GM21381 (cell line): ENCODE results near the gene MACF1.
"Not testable (repeated sequence)": the region's sequence is repeated elsewhere in the genome, so short reads cannot be mapped to it uniquely, and the experiment has no call there.

Source experiments
- ATAC-seq: cut with Tn5 transposase; IDR thresholded peaks from one replicate; pipeline ENCODE4 v1.9.1; 2021; ENCODE audit warnings: mild to moderate bottlenecking, moderate library complexity; ENCODE audit not compliant: unreplicated experiment

The MACF1 gene

DNA sequence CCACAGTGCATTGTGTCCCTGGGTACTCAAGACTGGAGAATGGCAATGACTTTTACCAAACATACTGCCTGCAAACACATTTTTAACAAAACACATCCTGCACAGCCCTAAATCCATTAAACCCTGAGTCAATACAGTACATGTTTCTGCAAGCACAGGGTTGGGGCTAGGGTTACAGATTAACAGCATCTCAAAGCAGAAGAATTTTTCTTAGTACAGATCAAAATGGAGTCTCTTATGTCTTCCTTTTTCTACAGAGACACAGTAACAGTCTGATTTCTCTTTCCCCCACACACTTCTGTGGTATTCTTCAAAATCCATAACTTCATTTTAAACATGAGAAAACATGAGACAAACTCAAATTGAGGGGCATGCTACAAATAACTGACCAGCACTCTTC, 300.8 kb downstream of the MACF1 start:
- ATAC-seq: no peak

DNA sequence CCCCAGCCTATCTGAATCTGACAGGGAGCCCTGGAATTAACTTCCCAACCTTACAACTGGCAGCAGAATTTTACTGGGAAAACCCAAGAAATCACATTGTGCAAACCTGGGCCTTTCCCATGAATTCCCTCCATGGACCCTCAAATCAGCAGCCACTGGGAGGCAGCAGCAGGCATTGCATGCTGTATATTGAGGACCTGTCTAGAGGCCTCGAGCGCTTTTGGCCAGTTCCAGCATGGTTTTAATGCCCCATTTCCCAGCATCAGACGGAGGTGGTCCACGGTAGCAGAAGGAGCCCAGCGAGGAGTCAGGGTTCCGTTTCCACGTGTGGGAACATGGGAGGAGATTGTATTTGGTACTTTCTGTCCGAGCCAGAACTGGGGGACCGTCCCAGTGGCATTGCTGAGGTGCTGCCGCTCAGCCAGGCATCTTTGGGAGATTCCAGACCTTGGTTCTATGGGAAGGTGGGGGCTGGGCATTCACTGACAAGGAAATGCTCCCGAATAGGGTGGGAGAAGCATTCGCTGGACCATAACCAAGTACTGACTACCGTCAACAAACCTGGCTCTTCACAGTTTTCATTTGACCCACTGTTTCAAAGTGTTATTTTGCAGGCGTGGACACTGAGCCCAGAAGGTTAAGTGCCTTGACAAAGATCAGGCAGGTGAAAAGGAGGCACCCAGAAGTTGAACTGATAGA, 302.9 kb downstream of the MACF1 start:
- no peak for ATAC-seq

DNA sequence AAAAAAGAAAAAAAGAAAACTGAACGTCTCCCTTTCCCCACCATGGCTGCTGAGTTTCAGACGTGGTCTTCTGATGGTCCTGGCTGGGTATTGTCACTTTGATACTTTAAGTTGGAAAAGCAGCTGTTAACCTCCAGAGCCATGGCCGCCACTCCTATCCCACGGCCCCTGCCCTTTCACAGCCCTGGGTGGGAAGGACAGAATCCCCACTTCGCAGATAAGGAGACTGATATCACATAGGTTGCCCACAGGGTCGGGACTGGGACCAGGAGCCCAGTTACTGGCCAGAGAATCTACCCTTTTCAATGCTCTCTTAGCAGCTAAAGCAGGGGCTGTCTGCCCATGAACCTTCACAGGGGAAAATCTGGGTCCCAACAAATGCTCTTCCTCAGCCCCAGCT, 303.8 kb downstream of the MACF1 start:
- ATAC-seq: no peak

DNA sequence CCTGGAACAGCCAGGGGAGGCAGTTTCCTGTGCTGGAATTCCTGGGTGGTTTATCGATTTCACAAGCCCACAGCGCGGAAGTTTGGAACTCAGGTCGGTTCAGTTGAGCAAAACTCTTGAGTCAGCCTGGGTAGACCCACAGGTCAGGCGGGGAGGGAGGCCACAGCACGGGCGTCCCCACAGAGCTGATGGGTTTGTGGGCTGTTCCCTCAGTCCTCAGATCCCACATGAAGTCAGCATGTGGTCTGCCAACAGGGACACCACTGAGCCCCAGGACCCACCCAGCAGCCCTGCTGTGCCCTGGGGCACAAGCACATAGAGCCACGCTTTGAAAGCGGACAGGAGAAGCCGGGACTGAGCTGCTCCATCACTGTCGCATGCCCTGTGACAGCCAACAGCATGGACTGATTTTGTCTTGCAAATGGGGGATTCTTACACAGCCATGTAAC, 304.4 kb downstream of the MACF1 start:
- peak; percentile 22 for ATAC-seq

DNA sequence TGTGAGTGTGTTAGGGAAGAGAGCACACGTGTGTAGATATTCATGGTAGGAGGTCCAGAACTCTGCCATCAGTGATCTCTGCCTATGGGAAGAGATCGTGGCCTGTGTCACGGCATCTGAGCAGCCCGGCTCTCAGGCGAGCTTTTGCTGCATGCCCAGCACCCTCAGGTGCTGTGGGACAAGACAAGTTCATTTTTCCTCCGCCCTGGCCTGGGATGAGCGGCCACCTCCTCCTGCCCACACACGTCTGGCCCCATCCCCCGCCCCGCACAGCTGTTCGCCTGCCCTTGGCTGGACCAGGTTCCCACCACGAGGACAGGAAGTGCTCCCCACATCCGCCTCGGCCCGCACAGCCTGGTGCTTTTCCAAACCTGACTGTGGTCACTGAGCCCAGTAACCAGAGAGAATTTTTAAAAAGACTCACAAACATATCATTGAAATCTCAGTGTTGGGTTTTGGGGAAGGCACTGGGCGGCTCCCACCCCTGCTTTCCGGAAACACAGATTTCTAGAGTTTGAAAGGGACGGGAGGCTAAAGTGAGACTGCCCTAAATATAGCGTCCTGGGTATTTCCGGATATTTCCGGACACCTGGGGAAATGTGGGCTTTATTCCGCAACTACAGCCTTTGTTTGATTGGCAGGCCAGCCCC, 305.0 kb downstream of the MACF1 start:
- peak; percentile 61 for ATAC-seq

DNA sequence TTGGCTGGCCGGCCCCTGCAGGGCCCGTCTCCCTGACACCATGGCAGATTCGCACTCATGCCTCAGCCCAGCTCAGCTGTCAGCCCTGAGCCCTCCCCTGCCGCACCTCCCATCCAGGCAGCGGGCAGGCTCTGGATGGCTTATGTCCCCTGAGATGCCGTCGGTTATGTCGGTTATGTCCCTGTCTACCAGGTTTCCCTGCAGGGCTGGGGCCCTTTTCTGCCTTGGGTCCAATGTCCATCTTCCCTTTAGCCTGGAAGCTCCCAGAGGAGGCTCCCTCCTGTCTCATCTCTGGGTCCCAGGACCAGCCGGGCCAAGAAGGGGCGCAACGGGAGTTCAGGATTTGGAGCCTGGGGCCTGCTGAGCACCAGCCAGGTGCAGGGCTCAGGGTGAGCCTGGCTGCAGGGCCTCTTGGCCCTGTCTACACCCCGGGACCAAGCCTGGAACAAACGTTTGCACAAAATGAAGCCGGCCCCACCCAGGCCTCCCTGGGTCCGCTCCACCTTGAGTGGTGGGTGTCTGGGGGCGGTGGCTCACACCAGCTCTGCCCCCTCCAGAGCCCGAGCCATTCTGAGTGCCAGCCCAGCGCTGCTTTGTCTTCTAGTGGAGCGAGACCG, 306.2 kb downstream of the MACF1 start:
- not testable (repeated sequence) for ATAC-seq

DNA sequence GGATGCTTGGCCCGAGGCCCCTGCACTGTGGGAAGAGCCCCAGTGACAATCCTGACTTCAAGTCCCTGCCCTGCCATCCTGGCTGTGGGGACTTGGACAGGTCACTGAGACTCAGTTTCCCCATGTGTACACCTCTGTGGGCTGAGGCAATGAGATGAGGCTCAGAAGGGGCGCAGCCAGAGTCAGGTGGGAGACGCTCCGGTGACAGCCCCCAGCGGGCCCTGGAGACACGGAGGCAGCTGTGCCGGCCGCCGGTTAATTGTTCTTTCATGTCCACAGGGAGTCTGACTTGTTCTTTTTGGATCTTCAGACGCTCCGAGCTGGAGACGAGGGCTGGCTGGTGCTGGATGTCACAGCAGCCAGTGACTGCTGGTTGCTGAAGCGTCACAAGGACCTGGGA, 307.0 kb downstream of the MACF1 start:
- not testable (repeated sequence) for ATAC-seq

DNA sequence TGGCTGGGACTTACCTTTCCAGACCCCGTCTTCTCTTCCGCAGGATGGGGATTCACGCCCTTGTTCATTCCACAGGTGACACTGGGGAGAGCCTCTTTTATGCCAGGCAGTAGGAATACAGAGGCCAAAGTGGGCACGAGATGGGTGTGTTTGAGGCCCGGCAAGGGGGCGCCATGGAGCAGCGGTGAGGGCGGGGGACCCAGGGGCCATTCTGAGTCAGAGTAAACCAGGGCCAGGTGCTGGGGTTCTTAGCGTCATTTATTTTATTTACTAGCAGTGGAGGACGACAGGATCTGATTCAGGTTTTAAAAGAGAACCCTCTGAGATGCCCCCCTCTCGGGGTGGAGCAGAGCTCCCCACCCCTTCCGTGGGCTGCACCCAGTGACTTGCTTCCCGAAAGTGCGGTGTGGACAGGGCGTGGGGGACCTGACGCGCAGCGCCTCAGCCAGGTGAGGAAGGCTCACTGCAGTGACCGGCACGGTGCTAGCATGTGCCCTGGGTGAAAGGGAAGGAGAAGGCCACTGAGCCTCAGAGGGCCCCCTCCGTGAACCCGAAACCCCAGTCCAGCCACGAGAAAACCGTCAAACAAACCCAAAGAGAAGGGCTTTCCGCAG, 307.8 kb downstream of the MACF1 start:
- ATAC-seq: not testable (repeated sequence)

DNA sequence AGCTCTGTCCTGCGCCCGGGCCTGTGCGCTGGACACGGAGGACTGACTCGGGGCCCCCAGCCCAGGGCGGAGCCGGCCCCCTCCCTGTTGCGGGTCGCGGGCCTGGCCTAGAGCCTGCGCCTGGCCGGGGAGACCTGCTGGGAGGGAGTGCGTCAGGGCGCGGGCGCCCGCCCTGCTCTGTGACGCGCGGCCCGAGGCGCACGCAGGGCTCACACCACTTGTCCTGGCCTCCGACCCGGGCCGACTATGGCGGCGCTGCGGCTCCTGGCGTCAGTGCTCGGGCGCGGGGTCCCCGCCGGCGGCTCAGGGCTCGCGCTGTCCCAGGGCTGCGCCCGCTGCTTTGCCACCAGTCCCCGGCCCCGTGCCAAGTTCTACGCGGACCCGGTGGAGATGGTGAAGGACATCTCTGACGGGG, 310.2 kb downstream of the MACF1 start:
- not testable (repeated sequence) for ATAC-seq

DNA sequence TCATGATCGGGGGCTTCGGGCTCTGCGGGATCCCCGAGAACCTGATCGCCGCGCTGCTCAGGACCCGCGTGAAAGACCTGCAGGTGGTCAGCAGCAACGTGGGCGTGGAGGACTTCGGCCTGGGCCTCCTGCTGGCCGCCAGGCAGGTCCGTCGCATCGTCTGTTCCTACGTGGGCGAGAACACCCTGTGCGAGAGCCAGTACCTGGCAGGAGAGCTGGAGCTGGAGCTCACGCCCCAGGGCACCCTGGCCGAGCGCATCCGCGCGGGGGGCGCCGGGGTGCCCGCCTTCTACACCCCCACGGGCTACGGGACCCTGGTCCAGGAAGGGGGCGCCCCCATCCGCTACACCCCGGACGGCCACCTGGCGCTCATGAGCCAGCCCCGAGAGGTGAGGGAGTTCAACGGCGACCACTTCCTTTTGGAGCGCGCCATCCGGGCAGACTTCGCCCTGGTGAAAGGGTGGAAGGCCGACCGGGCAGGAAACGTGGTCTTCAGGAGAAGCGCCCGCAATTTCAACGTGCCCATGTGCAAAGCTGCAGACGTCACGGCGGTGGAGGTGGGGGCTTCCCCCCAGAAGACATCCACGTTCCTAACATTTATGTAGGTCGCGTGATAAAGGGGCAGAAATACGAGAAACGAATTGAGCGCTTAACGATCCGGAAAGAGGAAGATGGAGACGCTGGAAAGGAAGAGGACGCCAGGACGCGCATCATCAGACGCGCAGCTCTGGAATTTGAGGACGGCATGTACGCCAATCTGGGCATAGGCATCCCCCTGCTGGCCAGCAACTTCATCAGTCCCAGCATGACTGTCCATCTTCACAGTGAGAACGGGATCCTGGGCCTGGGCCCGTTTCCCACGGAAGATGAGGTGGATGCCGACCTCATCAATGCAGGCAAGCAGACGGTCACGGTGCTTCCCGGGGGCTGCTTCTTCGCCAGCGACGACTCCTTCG, 310.9 kb downstream of the MACF1 start:
- not testable (repeated sequence) for ATAC-seq

DNA sequence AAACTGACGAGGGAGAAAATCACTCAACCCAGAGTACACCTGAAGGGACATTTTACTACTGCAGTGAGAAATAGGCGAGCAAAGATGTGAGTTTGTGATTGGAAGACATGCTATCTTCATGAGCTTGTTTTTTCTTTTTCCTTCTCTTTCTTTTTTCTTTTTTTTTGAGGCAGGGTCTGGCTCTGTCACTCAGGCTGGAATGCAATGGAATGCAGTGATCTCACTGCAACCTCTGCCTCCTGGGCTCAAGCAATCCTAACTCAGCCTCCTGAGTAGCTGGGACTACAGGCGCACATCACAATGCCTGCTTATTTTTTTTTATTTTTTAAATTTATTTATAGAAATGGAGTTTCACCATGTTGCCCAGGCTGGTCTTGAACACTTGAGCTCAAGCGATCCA, 312.3 kb downstream of the MACF1 start:
- ATAC-seq: not testable (repeated sequence)

DNA sequence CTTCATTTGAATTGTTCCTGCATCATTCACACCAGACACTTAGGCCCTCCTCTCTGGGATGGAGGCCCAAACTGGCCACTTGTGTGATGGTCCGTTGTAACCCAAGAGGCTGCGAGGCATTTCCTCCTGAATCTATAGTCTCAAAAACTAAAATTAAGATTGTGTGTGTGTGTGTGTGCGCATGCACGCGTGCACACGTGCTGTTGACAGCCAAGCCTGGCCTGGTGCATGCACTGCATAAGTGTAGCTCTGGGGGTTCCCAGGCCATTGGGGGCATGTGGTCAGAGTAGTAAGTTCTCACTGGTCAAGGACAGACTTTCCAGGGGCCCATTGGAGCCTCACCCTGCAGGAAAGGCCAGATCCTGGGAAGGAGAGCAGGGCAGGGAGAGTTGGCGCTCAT, 313.4 kb downstream of the MACF1 start:
- ATAC-seq: not testable (repeated sequence)

DNA sequence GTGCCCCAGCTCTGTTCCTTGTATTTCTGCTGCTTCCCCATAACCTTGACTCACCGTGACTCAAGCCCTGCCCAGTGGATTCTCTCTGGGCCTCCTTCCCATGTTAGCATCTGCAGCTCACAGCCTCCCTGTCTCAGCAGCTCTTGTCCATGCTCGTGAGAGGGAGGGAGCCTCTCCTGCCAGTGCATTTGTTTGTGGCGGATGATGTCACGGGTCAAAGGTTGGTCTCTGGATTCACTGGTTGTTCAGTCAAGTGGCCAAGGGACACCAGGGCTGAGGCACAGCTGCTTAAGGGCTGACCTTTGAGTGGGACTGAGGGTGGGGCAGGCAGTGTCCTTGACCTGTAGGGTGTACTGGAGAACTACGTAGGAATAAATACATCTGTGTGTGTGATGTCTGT, 314.9 kb downstream of the MACF1 start:
- not testable (repeated sequence) for ATAC-seq

DNA sequence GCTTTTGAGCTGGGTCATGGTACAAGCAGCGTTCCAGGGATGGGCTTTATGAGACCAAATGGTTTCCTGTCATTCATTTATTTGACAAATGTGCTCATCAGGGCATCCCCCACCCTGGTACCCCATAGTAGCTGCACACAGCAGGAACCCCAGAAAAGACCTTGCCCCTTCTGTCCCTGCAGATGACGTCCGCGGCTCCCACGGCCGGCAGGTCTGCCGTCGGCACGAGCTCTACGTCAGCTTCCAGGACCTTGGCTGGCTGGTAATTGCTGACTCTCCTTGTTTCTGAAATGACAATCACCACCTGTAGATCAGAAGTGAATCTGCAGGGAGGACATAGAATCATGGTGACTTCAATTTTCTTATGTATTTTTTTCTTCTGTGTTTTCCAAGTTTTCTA, 317.7 kb downstream of the MACF1 start:
- not testable (repeated sequence) for ATAC-seq

DNA sequence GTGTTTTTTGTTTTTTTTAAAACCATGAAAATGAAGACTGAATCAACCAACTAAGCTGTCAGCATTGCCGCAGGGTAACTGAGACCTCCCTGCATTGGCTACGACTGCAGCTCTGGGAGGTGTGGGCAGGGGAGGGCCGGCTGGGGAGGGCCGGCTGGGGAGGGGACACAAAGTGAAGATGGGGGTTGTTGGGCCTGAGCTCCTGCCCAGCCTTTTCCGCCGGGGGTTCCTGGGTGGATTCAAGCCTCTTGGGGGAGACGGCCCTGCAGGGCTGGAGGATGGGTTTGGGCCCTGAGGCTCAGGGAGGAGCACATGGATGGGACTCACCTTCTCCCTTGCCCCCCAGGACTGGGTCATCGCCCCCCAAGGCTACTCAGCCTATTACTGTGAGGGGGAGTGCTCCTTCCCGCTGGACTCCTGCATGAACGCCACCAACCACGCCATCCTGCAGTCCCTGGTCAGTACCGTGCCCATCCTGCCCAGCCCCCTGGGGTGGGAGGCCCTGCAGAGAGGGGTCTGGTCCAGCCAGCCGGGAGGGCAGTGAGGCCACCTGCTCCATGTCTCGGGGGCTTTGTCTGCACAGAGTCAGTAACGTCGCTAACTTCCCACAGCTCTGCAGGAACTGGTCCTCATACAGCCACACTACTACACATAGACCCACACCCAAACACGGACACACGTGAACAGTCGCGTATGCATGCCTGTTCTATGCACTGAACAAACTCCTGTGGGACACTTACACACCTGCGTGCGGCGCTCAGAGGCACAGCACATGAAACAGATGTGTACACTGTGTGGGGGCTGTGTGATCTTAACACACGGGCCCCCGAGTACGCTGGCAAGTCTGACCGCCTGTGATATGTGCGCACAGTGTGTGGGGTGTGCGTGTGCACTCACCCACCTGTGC, 318.4 kb downstream of the MACF1 start:
- no peak for ATAC-seq

DNA sequence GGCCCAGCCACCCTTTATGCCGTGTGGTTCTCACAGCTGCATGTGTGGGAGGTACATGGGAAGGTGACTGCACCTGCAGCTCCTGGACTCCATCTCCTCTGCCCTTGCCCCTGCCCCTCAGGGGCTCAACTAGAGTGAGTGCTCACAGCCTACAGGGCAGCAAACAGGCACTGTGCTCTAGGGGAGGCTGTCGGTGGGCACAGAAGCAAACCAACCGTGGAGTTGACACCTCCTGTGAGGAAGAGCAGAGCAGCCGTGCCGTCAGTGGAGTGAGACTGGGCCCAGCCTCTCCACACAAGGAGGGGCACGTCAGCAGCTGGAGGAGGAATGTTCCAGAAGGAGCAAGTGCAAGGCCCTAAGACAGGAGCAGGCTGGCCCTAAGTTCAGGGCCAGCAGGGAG, 319.7 kb downstream of the MACF1 start:
- no peak for ATAC-seq

DNA sequence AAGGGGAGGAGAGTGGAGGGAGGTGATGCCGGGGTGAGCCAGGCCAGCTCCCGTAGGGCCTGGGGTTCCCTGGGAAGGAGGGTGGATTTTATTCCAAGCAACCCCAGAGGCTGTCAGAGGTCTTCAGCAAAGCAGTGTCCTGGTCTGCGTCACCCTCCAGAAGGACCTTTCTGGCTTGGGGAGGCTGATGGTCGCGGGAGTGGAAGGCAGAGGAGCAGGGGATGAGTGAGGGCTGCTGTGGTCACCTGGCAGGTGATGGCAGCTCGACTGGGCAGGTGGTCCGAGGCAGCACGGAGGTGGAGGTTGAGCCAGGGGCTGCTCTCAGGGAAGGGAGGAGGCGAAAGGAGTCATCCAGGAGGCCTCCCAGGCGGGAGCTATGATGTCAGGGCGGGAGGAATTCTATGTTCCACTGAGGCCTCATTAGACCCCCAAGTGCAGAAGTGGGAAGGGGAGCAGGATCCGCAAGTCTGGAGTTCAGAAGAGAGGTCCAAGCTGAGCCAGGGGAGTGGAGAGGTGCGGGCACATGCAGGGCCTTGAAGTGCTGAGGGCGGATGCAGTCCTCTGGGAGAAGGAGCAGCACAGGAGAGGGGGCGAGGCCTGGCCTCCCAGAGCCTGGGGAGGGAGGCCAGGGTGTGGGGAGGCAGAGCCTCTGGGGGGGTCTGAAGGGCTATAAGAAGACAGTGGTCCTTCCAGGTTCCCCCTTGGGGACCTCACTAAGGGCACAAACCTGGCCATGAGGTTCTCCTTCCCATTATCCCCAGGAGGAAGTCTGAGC, 320.3 kb downstream of the MACF1 start:
- ATAC-seq: no peak

DNA sequence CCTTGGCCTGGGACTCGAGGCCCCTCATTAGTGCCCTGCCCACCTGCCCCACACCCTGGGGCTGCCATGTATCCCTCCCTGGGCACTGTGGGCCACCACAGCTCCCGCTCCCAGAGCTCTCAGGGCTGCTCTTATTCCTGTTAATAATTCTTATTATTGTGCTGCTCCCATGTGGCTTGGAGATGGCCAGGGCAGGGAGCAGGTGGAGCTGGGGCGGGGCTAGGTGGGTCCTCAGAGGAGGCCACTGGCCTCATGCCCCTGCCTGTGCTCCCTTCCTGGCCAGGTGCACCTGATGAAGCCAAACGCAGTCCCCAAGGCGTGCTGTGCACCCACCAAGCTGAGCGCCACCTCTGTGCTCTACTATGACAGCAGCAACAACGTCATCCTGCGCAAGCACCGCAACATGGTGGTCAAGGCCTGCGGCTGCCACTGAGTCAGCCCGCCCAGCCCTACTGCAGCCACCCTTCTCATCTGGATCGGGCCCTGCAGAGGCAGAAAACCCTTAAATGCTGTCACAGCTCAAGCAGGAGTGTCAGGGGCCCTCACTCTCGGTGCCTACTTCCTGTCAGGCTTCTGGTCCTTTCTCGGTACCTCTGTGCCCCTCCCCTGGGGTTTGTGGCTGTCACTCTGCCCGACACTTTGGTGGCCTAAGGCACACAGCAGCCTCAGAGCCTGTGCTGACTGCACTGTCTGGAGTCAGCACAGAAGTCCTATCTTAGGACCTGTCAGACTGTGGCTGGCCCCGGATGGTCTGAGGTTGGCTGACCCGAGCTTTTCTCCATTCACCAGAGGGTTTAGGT, 321.1 kb downstream of the MACF1 start:
- ATAC-seq: peak; percentile 92
